ENCODE measurements around the gene FBXO41.
A peak's percentile ranks its signal among the peaks of the same experiment; 100 is the strongest.

FBXO41 gene

DNA sequence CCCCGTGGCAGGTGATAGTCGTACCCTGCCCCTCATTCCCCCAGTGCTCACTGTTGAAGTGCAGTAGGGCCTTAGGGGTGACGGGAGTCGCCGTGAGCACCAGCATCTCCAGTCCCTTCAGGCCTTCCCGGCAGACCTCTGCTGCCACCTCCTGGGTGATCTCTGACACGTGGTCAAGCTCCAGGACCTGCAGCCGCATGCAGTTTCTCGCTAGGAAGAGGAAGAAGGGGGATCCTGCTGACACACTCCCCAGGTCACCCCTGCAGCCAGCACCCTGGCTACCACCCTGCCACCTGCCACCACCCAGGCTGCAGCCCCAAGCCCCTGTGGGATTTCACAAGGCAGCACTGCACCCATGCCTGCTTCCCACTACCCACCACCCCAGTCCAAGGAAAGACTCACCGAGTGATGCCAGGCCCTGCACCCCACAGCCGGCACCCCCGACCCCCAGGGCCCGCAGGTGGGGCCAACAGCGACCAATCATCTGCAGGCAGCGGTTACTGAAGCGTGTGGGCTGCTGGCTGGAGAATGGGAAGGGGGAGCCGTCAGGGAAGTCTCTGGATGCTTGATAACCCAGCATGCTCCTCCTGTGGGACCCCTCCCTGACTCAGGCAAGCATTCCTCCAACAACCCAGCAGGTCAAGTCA lies 23.8 kb downstream of the FBXO41 start:
- no peak for DNase-seq

DNA sequence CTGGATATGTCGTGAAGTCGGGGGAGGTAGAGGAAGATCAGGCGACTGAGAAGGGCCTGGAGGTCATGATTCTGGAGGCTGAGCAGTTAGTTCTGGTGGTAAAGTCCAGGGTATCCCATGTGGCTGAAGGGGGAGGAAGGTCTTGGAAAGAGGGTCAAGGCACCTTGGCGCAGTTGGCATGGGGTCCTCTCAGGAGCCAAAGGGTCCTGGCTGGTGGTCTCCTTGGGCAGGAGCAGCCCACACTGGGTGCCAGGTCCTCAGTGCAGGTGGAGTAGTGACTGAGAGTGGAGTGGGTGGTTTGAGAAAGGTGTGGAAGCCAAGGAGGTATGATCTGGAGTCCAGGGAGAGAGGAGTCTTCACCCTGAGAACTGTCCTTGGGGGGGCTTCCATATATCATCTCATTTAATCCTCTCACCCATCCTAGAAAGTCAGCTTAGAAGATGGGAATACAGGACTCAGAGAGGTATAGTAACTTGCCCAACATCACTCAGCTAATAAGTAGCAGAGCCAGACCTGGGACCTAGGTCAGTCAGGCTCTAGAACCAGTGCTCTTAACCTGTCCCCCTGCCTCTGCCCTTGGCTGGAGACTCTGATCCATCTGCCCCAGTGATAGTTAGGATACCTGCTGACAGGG lies 24.5 kb downstream of the FBXO41 start:
- no peak for DNase-seq

DNA sequence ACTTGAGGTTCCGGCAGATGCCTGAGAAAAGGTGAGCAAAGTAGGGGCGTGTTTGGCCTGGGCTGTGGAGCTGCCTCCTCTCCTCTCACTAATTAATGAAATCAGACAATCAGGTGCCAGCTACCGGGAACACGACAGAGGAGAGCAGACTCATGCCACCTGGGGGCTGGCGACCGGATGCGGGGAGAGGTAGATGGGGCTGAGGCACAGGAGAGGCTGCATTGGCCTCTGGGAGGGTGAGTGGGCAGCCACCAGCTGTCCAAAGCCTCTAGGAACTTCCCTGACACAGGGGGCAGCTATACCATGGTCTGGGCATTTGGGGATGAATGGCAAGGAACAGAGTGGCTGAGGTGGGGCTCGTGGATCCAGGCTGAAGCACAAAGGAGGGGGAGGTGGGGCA lies 25.0 kb downstream of the FBXO41 start:
- no peak for DNase-seq

DNA sequence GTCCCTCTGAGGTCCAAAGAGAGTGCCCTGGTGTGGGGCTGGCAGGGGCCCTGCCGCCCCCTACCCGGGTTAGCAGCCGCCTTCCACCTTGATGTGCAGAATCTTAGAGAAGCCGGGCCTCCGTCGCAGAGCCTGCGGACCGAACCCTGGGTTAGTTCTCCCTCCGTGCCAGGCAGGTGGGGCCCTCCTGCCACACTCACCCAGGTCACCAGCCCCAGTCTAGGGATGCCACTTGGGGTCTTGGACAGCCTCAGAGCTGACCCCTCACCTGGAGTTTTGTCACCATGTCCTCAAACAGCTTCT lies 25.4 kb downstream of the FBXO41 start:
- DNase-seq = no peak

DNA sequence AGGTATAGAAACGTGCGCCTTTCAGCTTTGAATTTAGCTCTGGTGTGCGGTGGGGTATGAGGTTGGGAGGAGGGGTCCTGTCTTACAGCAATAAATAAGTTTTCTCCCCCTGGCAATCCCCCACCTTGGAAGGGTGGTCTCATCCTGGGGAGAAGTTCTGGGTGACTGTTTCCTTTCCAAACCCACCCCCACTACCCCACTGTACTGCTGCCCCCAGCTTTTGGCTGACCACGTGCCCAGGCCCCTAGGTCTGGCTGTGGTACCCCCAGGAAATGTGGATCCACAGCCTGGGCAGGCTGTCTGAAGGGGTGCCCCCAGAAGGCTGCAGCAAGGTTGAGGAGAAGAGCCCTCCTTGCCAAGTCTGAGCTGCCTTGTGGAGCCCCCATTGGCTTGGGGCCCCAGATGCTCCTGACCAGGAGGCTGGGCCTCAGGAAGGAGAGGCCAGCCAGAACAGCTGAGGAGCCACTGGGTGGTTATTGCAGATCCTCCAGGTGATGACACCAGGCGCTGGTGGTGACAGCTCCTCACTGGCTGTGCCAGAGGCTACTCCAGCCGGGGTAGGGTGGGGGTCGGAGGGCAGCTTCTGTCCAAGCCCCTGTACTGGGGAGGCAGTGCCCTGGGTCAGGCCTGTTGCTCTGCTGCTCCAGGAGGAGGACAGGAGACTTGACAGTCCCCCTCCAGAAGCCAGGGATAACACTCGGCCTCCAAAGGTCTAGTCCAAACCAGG lies 25.9 kb downstream of the FBXO41 start:
- no peak for DNase-seq

DNA sequence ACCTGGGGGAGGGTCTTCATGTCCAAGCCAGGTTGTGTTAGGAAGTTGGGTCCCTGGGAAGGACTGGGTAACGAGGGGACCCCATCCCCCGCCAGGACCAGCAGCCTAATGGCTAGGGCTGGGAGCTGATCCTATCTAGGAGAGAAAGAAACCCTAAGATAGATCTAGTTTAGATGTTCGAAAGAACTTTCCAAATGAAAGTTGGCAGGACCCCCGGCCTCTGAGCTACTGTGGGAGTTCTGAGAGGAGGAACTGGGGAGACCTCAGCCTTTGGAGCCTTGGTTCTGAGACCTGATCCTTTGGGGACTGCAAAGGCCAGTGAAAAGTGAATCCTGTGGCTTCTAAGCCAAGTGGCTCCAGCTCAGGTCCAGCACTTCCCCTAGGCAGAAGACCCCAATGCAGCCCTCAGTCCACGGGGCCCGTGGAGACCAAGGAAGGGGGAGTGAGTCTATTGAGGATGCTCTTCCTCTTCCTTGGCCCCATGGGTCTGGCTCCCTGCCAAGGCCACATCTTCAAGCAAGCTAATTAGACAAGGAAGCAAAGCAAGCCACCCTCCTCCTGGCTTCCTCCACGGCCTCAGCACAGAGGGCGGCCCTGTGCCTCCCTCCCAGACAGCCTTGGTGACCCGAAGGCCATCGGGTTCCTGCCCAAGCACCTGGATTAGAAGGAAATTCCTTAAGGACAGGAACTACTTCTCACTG lies 26.7 kb downstream of the FBXO41 start:
- no peak for DNase-seq

DNA sequence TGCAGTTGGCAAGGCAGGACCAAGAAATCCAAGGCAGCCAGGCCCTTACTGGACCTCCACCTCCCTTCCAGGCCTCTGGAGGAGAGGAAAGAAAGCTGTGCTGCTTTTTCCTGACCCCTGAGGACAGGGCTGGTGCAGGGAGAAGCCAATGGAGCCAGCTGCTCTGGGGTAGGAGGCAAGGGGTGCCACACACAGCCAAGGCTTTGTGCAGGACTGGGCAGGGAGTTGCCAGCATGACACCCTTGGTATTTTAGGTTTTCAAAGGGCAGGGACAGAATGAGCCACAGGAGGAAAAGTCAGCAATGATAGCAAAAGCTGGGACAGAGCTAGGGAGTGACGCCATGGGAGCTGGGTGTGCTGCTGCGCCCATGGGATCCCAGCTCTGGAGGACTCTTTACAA lies 27.3 kb downstream of the FBXO41 start:
- no peak for DNase-seq

DNA sequence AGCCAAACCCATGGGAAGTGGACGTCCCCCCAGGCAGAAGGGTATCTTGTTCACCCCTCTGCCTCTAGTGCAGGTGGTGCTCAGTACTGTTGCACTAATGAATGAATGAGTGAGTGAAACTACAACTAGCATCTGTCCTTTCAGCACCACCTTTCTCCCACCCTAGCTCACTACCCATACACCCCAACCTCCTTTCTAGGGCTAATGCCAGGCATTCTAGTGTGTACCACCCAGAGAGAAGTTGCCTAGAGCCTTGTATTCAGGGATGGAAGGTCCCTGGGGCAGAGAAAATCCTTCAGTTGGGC lies 27.7 kb downstream of the FBXO41 start:
- no peak for DNase-seq

DNA sequence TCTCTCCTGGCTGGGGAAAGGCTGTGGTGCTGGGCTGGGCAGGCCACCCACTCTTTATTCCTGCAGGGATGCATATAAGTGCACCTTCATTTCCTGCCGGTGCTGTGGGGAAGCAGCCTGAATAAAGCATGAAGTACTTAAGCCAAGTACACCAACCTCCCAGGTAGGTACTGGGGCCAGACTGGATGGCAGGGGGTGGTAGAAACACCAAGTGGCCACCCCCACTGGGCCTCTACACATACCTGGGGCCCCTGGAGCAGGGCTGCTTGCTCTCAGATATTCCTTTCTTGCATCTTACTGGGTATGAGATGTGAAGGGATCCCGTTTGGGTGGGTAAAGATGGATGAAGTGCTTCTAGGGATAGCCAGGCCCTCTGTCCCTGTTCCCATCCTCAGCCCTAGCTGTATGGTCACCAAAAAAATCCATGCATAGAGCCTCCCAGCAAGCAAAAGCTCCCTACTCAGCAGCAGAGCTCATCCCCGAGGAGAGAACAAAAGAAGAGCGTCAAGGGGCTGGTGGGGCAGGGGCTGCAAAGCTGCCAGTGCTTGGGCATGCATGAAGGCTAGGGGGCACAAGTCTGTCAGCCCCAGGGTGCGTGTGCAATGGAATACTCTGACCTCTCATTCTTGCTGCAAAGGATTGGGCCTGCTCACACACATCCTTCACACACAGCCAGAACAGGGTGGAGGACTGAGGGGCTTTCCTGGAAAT lies 28.2 kb downstream of the FBXO41 start:
- no peak for DNase-seq

DNA sequence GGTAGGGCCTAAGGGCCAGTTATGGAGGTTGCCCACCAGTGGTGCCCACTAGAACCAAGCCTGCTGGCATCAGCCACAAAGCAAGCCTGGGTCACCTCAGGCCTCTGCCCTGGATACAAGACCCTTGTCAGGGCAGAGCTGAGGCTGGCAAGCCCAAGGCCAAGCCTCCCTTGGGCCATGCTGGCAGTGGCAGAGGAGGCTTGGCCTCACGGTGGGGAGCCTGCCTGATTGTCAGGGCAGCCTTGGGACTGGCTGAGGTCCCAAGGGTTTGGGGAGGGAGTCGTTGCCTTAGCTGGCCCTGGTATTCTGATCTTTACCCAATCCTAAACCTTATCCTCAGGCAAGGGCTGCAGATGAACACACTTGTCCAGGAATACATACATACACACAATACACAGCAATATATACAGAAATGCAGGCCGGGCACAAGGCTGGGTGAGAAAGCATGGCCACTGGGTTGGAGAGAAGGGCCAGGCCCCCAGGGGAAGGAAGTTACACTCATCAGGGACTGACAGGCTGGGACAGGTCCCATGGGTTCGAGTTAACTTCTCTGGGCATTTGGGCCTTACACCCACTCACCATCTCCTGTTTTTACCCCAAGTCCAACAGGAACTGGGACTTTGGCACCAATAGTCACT lies 29.2 kb downstream of the FBXO41 start:
- DNase-seq = no peak

DNA sequence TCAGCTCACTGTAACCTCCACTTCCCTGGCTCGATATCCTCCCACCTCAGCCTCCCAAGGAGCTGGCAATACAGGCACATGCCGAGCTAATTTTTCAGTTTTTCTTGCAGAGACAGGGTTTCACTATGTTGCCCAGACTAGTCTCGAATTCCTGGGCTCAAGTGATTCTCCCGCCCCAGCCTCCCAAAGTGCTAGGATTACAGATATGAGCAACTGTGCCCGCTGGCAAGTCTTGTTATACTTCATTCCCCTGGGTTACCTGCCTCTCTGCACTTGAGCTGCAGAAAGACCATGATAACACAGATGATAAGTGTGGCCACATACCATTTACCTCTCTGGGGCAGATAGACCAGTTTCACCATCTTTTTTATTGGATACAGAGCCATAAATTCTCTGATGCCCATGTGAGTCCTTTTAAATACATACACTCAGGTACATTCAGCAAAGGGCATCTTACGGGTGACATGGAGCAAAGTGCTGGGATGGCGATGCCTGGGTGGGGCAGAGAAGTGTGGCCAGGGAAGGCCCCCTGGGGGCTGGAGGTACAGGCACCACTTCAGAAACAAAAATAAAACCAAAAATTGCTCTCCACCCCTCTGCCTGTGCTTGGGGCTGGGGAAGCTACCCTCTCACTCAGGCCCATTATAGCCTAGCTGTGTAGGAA lies 29.8 kb downstream of the FBXO41 start:
- no peak for DNase-seq

DNA sequence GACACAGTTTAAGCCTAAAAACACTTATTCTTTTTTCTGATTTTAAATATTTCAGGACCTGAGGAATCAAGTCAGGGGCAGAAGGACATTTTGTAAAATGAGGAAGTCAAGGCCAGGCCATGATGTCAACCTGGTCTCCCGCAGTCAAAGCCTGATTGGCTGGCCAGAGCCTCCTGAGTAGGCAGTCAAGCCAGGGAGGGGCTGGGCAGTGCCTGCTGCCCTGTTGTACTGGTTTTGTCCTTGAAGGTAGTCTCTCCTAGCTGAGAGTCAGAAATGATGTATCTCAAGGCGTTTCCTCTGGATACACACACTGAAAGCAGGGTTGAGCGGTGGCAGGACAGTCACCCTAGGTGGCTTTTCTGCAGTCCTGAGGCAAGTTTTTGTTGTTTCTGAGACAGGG lies 30.4 kb downstream of the FBXO41 start:
- no peak for DNase-seq

DNA sequence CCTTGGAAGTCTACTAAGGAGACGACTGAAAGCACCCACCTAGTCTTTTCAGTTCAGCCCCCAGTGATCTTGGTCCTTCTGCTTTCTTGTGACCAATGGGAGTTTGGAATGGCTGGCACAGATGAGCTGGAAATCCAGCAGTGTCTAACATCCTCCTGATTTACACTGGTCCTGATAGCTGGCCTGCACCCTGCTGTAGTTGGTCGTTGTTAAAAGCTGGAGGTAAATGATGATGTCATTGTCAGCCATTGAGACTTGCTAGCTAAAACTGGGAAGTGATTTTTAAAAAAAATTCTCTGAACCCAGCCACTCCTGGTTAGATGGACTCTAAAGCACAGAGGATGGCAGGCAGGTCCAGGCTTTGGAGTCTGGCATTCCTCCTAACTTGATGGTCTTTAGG lies 30.9 kb downstream of the FBXO41 start:
- DNase-seq = no peak

DNA sequence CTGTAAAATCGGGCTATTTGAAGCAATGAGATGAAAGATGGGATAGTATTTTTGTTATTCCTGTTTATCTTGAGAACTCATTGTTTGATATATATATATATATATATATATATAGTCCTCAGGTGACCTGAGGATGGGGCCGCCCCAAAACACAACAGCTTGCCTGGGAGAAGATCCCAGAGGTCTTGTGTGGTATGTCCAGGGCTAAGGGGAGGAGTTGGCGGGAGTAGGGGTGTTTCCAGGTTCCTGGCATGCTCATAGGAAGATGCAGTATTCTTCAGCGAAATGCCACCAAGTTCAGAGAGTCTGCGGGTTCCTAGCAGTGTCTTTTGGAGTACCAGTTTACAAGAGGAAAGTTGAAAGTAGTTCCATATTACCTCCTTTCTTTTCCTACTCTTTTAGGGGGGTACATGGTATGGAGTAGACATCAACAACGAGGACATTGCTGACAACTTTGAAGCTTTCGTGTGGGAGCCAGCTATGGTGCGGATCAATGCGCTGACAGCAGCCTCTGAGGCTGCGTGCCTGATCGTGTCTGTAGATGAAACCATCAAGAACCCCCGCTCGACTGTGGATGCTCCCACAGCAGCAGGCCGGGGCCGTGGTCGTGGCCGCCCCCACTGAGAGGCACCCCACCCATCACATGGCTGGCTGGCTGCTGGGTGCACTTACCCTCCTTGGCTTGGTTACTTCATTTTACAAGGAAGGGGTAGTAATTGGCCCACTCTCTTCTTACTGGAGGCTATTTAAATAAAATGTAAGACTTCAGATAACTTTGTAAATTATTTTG lies 31.8 kb downstream of the FBXO41 start:
- no peak for DNase-seq

DNA sequence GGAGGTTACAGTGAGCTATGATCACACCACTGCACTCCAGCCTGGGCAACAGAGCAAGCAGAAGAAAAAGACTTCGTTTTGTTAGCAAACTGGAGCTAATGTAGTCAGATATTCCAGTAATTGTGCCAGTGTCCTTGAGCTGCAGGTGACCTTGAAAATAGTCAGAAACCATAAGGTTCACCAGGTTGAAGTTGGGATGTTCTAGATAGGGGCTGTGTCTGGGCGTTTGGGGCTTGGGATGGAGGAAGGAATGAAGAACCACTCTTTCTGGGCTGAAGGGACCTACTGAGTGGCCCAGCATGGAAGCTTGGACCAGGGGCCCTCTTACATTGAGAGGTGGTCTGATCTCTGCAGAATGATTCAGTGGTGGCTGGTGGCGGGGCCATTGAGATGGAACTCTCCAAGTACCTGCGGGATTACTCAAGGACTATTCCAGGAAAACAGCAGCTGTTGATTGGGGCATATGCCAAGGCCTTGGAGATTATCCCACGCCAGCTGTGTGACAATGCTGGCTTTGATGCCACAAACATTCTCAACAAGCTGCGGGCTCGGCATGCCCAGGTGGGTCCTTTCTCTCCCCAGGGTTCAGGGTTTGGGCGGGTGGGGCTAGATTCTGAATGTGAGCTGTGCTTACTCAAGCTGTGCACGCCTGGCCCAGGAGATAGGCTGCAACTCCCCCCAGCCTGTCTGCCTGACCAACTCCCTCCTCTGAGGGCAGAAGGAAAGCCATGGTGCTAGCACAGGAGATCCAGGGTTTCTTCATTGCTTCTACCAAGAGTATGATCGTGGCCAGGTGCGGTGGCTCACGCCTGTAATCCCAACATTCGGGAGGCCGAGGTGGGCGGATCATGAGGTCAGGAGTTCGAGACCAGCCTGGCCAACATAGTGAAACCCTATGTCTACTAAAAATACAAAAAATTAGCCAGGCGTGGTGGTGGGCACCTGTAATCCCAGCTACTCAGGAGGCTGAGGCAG lies 33.1 kb downstream of the FBXO41 start:
- DNase-seq = no peak

DNA sequence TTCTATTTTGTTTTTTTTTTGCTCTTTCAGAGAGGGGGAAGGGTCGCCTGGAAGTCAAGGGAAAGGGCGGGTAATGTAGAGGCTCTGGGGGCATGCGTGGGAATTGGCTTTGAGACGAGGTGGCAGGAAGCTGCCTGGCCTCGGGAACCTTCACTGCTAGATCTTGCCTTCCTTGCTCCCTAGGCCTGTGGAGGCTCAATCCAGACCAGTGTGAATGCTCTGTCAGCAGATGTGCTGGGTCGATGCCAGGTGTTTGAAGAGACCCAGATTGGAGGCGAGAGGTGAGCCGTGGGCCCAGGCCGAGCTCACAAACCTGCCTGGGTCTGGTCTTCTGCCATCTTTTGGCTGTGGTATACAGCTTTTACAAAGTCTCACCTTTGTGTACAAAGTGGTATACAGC lies 34.6 kb downstream of the FBXO41 start:
- DNase-seq = no peak

DNA sequence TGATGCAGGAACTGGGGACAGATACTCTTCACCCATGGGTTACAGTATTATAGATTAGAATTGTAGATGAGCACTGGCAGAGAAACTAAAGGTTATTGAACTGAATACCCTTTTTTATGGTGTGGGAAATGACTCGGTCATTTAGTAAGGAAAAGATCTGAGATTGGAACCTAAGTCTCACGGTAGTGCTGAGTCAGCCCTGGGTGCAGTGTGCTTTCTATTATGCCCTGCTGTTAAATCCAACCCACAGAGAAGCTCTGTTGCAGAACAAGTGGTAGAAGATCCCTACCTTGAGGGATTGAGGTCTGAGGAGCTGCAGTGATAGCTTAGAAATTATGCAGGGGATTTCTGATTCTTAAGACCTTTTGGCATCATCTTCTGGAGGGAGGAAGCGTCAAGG lies 37.4 kb downstream of the FBXO41 start:
- no peak for DNase-seq

DNA sequence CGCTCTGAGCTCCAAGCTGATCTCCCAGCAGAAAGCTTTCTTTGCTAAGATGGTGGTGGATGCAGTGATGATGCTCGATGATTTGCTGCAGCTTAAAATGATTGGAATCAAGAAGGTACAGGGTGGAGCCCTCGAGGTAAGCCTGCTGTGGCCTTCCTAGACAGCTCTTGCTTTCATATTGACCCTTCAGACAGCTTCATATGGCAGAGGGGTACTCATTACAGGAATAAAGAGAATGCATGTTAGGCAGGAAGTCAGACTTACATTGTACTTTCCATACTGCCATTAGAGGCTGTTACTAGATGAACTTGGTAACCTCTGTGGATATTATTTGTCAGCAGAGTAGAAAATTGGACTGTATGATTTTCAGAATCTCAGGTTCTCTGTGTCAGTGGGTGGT lies 39.7 kb downstream of the FBXO41 start:
- DNase-seq = peak; percentile 53

DNA sequence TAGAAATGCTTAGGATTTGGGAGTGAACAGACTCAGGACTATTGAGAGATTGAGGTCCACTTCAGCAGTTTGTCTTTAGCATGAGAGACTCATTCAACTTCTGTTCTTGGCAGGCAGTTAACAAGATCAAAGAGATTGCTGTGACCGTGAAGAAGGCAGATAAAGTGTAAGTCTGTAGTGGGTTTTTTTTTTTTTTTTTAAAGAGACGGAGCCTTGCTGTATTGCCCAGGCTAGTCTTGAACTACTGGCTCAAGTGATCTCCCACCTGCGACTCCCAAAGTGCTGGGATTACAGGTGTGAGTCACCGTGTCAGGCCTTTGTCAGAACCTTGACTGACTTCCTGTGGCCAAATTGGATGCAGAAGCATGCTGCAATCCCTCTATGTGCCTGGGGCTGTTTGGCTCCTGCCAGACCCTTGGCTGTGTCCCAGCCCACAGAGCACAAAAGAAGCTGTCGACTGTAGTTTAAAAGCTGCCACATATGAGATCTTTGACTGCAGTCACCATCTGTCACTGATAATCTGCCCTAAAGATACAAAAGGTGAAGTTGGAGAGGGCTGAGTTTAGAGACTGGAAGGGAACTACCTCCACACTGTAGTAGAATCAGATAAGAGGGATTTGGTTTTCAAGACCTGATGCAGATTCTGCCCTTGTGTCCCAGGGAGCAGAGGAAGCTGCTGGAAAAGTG lies 40.3 kb downstream of the FBXO41 start:
- DNase-seq = no peak

DNA sequence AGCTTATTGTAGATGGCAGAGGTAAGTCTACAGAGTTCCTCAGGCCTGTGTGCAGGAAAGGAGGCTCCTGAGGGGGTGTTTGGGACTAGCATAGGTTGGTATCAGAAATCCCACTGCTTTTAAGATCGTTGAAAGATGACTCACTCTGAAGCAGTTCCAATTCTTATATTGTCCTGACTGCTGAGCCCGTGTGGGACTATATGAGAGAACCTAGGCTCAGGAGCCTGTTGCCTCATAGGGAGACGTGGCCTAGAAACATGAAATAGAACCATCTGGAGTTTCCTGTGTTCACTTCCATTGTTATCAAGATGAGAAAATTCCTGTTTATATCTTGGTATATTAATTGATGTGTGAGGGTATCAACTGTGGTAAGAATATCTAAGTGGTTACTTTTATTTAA lies 44.5 kb downstream of the FBXO41 start:
- DNase-seq = no peak

Data from activated CD4-positive, alpha-beta T cell treated with anti-CD3 and anti-CD28 coated beads, Interleukin-2, amount 50 U/mL, for 16 hours (primary cell).